NCI-H1417 treated with DMSO at 0.1 percent for 48 hours (cell line): ENCODE measurements around the gene CNNM2.

Source experiments
- DNase-seq: peaks from one replicate; lab custom pipeline; 2025; lab: John Stamatoyannopoulos, UW

The CNNM2 gene

GRCh38 chr10:102917962-102918816, at the start of gene CNNM2:
CNNM2 (plus strand) TSS chr10:102918294; CDS start chr10:102918481, 187 bp downstream.
- DNase-seq, result peak; percentile 93

DNA sequence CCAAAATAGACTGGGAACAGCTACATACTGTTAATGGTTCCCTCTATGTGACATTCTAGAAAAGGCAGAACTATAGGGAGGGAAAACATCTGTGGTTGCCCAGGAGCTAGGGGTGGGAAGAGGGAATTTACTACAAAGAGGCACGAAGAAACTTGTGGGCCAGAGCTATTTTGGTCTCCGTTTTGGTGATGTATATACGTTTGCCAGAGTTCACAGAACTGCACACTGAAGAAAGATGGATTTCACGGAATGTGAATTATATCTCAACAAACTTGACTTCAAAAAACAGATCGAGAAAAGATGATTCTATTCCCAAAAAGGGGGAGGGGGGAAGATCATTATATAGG, 49.2 kb upstream of the CNNM2 start:
- DNase-seq, result no peak

DNA sequence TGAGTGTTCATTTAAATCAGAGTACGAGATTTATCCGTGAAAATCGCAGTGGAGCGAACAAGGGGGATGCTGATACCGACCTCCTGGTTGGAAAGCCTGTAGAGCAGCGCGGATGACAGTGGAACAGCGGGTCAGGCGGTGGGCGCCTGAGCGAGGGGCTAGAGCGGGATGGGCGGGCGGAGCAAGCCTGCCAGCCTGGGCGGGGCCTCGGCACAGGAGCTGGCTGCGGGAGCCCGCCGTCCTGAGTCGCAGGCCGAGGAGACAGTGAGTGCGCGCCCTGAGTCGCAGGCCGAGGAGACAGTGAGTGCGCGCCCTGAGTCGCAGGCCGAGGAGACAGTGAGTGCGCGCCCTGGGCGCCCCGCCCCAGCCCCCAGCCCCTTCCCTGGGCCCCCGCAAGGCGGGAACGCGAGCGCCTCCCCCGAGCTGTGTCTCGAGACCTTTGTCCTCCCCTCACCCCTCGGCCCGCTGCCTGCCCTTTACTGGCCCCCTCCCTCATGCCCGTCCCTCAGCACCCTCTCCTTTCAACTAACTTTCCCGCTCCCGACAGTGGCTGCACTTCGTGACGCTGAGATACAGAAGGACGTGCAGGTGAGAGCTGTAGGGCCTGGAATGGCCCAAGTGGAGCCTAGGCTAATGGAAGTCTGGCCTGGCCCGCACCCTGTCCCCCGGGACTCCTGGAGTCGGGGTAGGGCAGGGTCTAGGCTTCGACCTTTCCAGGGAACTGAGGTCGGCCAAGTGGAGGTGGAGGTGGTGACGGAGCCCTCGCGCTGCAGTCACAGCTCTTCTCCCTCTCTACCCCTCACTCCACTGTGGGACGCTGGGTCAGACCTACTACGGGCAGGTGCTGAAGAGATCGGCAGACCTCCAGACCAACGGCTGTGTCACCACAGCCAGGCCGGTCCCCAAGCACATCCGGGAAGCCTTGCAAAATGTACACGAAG, 48.6 kb upstream of the CNNM2 start, which contains the start of gene AS3MT:
Gene AS3MT (plus strand): TSS at position 213 of the 941 bp plus-strand sequence. CDS start 123 bp downstream, at position 336.
- no peak for DNase-seq

- DNase-seq, result no peak
Measured at GRCh38 chr10:102870221-102870620, 47.9 kb upstream of the CNNM2 start.

- no peak for DNase-seq
Measured at GRCh38 chr10:102872163-102872562, 45.9 kb upstream of the CNNM2 start.

- DNase-seq, result no peak
Measured at GRCh38 chr10:102876747-102877153, 41.3 kb upstream of the CNNM2 start.

- DNase-seq, result no peak
Measured at GRCh38 chr10:102878629-102879028, 39.5 kb upstream of the CNNM2 start.

DNA sequence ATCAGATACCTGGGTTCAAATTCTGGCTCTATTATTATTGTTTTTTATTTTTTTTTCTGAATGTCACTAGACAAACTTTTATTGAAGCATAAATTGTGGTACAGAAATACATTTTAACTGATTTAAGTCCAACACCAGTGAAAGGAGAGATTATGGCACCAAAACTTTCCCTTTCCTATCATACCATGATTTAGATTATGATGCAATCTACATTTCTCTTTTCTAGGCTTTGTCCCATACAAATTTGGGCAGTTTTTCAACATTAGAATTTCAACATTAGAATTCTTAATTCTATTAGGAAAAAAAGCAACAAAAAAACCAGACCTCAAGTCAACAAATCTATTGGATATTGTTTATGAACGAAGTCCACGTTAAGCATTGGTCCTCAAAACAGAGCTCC, 37.8 kb upstream of the CNNM2 start:
- no peak for DNase-seq

DNA sequence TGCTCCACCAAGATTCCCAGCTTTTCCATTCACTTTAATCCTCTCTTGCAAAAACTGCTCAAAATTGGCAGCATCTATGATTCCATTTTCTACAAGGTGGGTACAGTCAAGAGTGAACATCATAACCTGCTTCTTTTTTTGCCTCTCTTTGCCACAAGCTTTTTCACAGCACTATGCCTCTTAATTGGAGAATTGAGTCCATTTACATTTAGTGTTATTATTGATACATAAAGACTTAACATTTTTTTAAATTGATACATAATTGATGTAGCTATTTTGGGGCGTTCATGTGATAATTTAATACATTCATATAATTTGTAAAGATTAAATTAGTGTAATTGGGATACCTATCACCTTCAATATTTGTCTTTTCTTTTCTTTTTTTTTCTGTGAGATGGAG, 30.0 kb upstream of the CNNM2 start:
- DNase-seq, result no peak

DNA sequence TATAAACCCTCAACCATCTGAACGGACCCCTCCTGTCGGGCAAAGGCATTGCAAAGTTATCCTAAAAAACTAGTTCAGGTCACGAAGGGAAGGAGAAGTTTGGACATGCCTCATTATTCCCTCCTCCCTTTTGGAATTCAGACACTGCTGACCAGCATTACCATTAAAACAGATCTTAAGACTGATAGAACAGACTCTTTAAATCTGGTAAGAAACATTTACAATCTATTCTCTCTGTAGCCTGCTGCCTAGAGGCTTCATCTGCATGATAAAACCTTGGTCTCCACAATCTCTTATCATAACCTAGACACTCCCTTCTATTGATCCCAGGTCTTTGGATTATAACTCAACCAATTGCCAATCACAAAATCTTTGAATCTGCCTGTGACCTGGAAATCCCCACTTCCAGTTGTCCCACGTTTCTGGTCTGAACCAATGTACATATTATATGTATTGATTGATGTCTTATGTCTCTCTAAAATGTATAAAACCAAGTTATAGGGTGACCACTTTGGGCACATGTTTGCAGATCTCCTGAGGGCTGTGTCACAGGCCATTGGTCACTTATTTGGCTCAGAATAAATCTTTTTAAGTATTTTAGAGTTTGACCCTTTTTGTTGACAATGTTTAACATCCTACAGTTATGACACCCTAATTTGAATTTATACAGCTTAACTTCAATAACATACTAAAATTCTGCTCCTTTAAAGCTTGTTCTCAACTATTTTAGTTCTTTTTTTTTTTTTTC, 23.5 kb upstream of the CNNM2 start:
- DNase-seq, result no peak

GRCh38 chr10:102900006-102900405, 18.1 kb upstream of the CNNM2 start:
- no peak for DNase-seq

GRCh38 chr10:102904346-102904745, 13.7 kb upstream of the CNNM2 start:
- no peak for DNase-seq

DNA sequence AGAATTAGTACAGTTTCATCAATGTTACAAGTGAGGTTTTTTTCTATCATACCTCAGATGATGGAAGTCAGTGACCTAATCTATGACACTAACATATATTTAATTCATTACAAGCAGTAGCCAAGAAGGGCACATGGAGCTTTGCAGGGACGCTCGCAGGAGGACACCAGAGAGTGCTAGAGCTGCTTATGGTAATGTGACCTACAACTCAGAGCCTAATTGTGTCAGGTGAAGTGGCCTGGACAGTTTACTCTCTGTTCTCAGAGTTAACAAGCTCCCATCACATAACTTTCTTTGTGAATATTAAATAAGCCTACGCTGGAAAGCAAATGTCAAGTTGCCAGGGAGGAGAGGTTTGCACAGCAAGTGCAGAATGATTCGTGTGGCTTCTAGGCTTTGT, 11.6 kb upstream of the CNNM2 start:
- no peak for DNase-seq

DNA sequence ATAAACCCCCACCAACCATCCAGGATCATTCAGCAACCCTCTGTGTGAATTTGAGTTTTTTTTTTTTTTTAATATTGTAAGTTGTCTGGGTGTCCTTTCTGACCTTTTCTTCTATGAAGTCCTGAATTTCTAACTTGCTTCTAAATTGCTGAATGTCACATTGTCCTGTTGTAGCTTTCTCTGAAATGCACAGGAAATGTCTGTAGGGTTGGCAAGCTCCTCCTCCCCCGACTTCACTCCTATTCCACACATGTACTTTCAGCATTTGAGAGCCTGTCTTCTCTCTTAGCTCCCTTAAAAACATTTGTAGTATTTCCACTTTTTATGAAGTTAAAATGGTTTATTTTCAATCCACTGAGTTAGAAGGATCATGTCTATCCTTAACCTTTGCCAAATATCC, 3.3 kb upstream of the CNNM2 start:
- no peak for DNase-seq

- no peak for DNase-seq
Measured at GRCh38 chr10:102916173-102916572, 1.9 kb upstream of the CNNM2 start.

DNA sequence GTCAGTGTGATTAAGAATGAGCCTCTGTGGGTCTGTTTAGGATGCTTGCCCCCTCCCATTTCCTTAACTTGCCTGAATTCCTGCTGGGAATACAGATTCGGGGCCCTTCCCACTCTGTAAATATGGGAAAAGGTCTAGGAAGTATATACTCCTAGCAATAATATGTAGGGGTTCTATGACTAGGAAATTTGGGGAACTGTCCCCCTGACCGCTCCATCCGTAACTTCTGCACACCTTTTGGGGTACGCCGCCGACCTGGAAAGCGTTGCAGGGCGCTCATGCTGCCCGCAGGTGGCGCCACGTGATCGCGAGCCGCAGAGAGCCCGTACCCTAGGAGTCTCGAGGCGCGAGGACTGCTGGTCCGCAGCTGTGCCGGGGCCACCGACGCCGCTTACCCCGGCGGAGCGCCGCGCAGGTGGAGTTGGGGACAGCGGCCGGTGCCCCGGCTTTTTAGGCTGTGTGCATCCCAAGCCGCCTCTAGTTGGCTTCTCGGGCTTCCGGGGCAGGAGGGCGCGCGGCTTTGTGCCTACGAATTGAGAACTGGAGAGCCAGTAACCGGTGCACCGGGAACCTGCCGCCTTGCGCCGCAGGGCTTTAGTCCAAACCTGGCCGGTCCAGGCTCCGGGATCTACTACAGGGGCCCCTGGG, 656 bp upstream of the CNNM2 start:
- DNase-seq, result no peak

- DNase-seq, result no peak
Measured at GRCh38 chr10:102918817-102919245, 737 bp downstream of the CNNM2 start.

DNA sequence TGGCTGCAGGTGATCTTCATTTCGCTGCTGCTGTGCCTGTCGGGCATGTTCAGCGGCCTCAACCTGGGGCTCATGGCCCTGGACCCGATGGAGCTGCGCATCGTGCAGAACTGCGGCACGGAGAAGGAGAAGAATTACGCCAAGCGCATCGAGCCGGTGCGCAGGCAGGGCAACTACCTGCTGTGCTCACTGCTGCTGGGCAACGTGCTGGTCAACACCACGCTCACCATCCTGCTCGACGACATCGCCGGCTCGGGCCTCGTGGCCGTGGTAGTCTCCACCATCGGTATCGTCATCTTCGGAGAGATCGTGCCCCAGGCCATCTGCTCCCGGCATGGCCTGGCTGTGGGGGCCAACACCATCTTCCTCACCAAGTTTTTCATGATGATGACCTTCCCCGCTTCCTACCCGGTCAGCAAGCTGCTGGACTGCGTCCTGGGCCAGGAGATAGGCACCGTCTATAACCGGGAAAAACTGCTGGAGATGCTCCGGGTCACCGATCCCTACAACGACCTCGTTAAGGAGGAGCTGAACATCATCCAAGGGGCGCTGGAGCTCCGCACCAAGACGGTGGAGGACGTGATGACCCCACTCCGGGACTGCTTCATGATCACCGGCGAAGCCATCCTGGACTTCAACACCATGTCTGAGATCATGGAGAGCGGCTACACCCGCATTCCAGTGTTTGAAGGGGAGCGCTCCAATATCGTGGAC, 1.3 kb downstream of the CNNM2 start:
- DNase-seq, result no peak

GRCh38 chr10:102919992-102920739, 2.1 kb downstream of the CNNM2 start:
- no peak for DNase-seq

GRCh38 chr10:102923601-102924000, 5.5 kb downstream of the CNNM2 start:
- no peak for DNase-seq
